ENCODE measurements around the gene HAAO. TPM values are rescaled to one million over a fixed set of nuclear protein-coding genes. Genes with fewer than 3 reads are reported as not detected.

Gene HAAO
- polyA plus RNA-seq, 1 donor: 19.7 TPM

GRCh38 chr2:42793334-42794270, 1.2 kb upstream of the HAAO start:
- no peak for DNase-seq (ENCODE audit: low read depth)

GRCh38 chr2:42792087-42792582, 248 bp downstream of the HAAO start:
- DNase-seq (ENCODE audit: low read depth): no peak

GRCh38 chr2:42791606-42792005, 777 bp downstream of the HAAO start:
- no peak for DNase-seq (ENCODE audit: low read depth)

- DNase-seq (ENCODE audit: low read depth): no peak
Measured at GRCh38 chr2:42789751-42790150, 2.6 kb downstream of the HAAO start.

- no peak for DNase-seq (ENCODE audit: low read depth)
Measured at GRCh38 chr2:42788882-42789281, 3.5 kb downstream of the HAAO start.

- DNase-seq (ENCODE audit: low read depth): no peak
Measured at GRCh38 chr2:42788478-42788793, 3.9 kb downstream of the HAAO start.

GRCh38 chr2:42787788-42788477, 4.5 kb downstream of the HAAO start:
- DNase-seq (ENCODE audit: low read depth): no peak

- no peak for DNase-seq (ENCODE audit: low read depth)
Measured at GRCh38 chr2:42787424-42787787, 5.0 kb downstream of the HAAO start.

- DNase-seq (ENCODE audit: low read depth): no peak
Measured at GRCh38 chr2:42786561-42787345, 5.6 kb downstream of the HAAO start.

- DNase-seq (ENCODE audit: low read depth): no peak
Measured at GRCh38 chr2:42784204-42784880, 8.0 kb downstream of the HAAO start.

GRCh38 chr2:42783511-42783910, 8.9 kb downstream of the HAAO start:
- no peak for DNase-seq (ENCODE audit: low read depth)

- no peak for DNase-seq (ENCODE audit: low read depth)
Measured at GRCh38 chr2:42781181-42781580, 11.2 kb downstream of the HAAO start.

- no peak for DNase-seq (ENCODE audit: low read depth)
Measured at GRCh38 chr2:42777883-42778805, 14.2 kb downstream of the HAAO start.

- DNase-seq (ENCODE audit: low read depth): no peak
Measured at GRCh38 chr2:42775810-42776209, 16.6 kb downstream of the HAAO start.

- DNase-seq (ENCODE audit: low read depth): no peak
Measured at GRCh38 chr2:42775186-42775585, 17.2 kb downstream of the HAAO start.

- DNase-seq (ENCODE audit: low read depth): no peak
Measured at GRCh38 chr2:42771546-42772153, 20.7 kb downstream of the HAAO start.

- no peak for DNase-seq (ENCODE audit: low read depth)
Measured at GRCh38 chr2:42770288-42771131, 21.9 kb downstream of the HAAO start.

- no peak for DNase-seq (ENCODE audit: low read depth)
Measured at GRCh38 chr2:42769583-42770287, 22.6 kb downstream of the HAAO start.

All from forelimb muscle (tissue), 1 donor.